T-helper 17 cell (primary cell): Measurements from ENCODE around the gene AGAP1. TPM values are rescaled to one million over a fixed set of nuclear protein-coding genes. Genes with fewer than 3 reads are reported as not detected.

ENCODE experiments used
- ATAC-seq: fragments of 150-1000 bp; cut with Tn5 transposase; 2 replicates; pipeline ENCODE4 v1.10.0; 2021; ENCODE audit warnings: mild to moderate bottlenecking, moderate library complexity
- DNase-seq, 3 donors: peaks; one replicate each; pipeline versions ENCODE4 v3.0.0 to v3.0.0-alpha.2; 2020 to 2021
- H3K9me3 ChIP-seq: one replicate; pipeline ENCODE4 v1.7.0; 2013; ENCODE audit warnings: low read length, mild to moderate bottlenecking; ENCODE audit not compliant: control insufficient read depth, poor library complexity, severe bottlenecking
- H3K27ac Mint-ChIP-seq: one replicate; pipeline ENCODE4 v1.8.0; 2022; ENCODE audit warnings: mild to moderate bottlenecking, moderate library complexity, mixed read lengths
- H3K27me3 Mint-ChIP-seq: one replicate; pipeline ENCODE4 v1.8.0; 2022; ENCODE audit warnings: mixed read lengths
- H3K36me3 Mint-ChIP-seq: one replicate; pipeline ENCODE4 v1.8.0; 2022; ENCODE audit warnings: low read depth, mixed read lengths
- H3K4me1 Mint-ChIP-seq: one replicate; pipeline ENCODE4 v1.8.0; 2022; ENCODE audit warnings: mild to moderate bottlenecking, mixed read lengths
- H3K4me3 Mint-ChIP-seq: one replicate; pipeline ENCODE4 v1.8.0; 2022; ENCODE audit warnings: mild to moderate bottlenecking, moderate library complexity, mixed read lengths
- total RNA-seq, 4 donors: library from RNA in 2 of 4; stranded (reverse) in 2 of 4; gene quantifications; one replicate each; pipeline ENCODE4 v1.2.3 and lab custom pipeline; 2022 to 2026

Gene AGAP1
- total RNA-seq, 2 donors from 2014 or later = 7.6 to 16.8 TPM

DNA sequence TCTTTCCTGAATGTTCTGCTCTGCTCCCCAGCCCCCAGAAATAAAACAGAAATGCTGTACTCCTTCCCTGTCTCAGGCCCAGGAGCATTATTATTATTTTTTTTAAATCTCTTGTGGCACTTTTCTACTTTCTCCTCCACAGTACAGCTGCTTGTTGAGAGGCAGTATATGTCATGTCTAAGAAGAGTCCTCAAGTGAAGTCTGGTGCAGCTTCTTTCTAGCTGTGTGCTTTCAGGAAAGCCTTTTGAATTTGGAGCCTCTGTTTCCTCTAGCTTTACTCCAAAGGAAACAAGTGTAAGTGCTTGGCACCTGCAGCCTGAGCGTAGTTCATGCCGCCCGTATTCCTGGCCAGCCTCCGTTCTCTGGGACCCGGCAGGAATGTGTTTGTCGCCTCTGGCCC lies 22.4 kb downstream of the AGAP1 start:
- no peaks in the 10 kb centered on the region for H3K36me3 Mint-ChIP-seq
- no peaks in the 10 kb centered on the region for H3K9me3 ChIP-seq
- H3K27ac Mint-ChIP-seq = no peak overlapping the region
- DNase-seq = no peak
- H3K4me1 Mint-ChIP-seq = no peaks in the 10 kb centered on the region
- no peak overlapping the region for H3K4me3 Mint-ChIP-seq
- H3K27me3 Mint-ChIP-seq = peaks cover 21% of the 10 kb centered on the region
- ATAC-seq = no peak

DNA sequence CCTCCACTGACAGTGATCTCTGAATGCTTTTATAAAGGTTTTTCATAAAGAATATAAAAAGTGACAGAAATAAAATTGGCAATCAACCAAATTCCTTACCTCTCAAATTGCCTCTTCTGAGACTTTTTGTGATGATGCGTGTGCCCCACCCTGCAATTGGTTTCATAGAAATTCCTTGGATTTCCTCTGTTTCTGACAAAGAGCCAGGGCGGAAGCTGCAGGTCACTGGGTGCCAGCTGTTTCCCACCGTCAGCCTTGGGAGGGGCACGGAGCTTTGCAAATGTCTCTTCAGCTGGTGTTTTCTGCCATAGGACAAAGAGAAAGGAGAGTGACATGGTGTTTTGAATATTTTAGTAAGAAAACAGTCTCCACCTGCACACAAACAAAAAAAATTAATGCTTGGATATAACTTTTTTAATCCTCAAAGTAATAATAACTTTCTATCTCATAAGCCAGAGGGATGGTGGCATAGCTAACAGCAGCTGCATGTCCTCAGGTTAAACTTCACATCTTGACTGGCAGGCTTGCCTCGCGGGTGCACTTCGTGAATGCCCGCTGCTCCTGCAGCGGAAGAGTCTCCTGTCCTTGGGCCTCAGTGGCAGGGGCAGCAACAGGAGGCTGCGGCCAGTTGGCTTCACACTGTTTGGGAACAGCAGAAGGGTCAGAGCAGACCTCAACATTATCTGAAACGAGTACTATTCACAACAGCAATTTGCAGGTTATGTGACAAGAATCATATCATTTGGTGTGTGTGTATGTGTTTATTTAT lies 24.7 kb downstream of the AGAP1 start:
- H3K9me3 ChIP-seq = no peaks in the 10 kb centered on the region
- ATAC-seq (no peak), DNase-seq (no peak)
- H3K36me3 Mint-ChIP-seq = no peaks in the 10 kb centered on the region
- no peaks in the 10 kb centered on the region for H3K4me1 Mint-ChIP-seq
- peaks cover 29% of the 10 kb centered on the region for H3K27me3 Mint-ChIP-seq
- no peak overlapping the region for H3K4me3 Mint-ChIP-seq
- H3K27ac Mint-ChIP-seq = no peak overlapping the region

DNA sequence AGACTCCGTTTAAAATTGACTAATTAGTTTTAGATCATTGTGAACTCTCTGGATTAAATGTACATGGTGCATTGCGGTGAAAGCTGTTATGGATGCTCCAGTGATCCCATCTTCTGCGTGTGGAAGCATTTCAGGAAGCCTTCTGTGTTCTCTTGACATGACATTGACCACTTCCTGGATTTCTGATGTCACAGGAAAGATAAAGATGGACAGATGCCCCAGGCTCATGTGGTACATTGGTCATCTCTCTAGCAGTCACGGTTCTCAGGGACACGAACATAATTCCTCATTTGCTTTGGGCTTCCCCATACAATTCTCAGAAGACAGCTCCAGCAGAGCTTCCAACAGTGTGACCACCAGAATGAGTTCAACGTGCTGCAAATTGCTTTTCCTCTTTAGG lies 26.9 kb downstream of the AGAP1 start:
- H3K9me3 ChIP-seq = no peaks in the 10 kb centered on the region
- H3K4me1 Mint-ChIP-seq = no peaks in the 10 kb centered on the region
- ATAC-seq (no peak), DNase-seq (no peak)
- H3K4me3 Mint-ChIP-seq = no peak overlapping the region
- H3K27ac Mint-ChIP-seq = no peak overlapping the region
- peaks cover 23% of the 10 kb centered on the region for H3K27me3 Mint-ChIP-seq
- H3K36me3 Mint-ChIP-seq = no peaks in the 10 kb centered on the region

DNA sequence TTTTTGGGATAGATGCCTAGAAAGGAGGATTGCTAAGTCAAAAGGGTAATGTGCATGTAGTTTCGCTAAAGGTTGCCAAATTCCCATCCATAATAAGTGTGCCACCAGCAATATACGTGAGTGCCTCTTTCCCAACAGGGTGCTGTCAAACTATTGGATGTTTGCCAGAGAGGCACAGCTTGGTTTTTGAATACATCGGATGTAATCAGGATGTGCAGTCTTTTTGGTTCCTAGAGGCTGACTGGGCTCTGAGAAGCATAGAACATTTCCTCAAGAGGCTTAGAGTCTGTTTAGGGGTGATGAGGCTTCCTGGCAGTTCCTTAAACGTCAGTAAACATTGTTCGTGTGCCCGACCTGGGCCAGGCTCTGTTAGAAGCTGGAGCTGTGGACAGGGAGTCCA lies 28.0 kb downstream of the AGAP1 start:
- DNase-seq (no peak), ATAC-seq (no peak)
- H3K36me3 Mint-ChIP-seq = no peaks in the 10 kb centered on the region
- H3K4me3 Mint-ChIP-seq = no peak overlapping the region
- H3K9me3 ChIP-seq = no peaks in the 10 kb centered on the region
- H3K4me1 Mint-ChIP-seq = no peaks in the 10 kb centered on the region
- H3K27ac Mint-ChIP-seq = no peak overlapping the region
- peaks cover 23% of the 10 kb centered on the region for H3K27me3 Mint-ChIP-seq

- Mint-ChIP-seq H3K4me1 (no peaks in the 10 kb centered on the region), H3K4me3 (no peak overlapping the region), H3K27me3 (peaks cover 23% of the 10 kb centered on the region), H3K36me3 (no peaks in the 10 kb centered on the region), H3K27ac (no peak overlapping the region)
- ATAC-seq (no peak), DNase-seq (no peak)
- H3K9me3 ChIP-seq = no peaks in the 10 kb centered on the region
Measured at GRCh38 chr2:235523021-235523420, 29.2 kb downstream of the AGAP1 start.

DNA sequence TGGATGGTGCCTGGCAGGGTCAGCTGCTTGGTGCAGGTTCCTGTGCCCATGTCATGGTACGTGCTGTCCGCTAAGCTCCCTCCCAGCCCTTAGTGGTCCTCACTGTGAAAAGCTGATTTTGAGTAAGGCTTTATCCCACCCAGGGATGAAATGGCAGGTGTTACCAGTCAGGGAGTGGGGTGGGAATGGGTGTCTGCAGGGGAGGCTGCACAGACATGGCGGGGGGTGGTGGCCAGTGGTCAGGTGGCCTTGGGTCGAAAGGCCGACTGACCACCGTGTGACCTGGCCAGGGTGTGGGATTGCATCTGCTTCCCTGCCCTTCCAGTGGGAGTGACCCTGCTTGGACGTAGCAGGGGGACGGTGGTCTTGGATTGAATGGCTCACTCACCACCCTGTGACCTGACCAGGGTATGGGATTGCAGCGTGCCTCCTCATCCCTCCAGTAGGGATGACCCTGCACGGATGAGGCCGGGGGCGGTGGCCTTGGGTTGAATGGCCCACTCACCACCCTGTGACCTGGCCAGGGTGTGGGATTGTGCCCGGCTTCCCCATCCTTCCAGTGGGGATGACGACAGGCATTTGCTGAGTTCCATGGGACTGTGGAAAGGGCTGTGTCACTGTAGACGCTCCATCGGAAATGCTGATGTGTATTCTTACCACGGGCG lies 29.8 kb downstream of the AGAP1 start:
- no peaks in the 10 kb centered on the region for H3K4me1 Mint-ChIP-seq
- no peak for ATAC-seq

DNA sequence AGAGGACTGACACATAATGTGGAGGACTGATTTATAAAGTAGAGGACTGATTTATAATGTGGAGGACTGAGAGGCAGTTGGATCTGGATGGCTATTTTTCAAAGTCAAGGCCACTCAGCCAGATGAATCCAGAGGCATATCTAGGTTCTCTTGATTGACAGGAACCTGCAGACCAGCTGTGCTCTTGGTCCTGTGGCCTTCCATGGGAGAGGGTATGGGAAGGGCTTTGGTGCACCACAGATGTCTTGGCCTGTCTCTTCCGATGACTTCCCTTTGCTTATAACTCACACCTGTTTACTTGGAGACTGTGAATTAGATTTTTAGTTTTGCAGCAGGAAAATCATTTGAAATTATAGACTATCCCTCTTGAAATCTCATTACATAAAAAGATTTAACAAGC lies 32.3 kb downstream of the AGAP1 start:
- peaks cover 26% of the 10 kb centered on the region for H3K27me3 Mint-ChIP-seq
- ATAC-seq = no peak
- no peak for DNase-seq
- no peaks in the 10 kb centered on the region for H3K36me3 Mint-ChIP-seq
- no peaks in the 10 kb centered on the region for H3K4me1 Mint-ChIP-seq
- H3K4me3 Mint-ChIP-seq = no peak overlapping the region
- no peaks in the 10 kb centered on the region for H3K9me3 ChIP-seq
- H3K27ac Mint-ChIP-seq = no peak overlapping the region

More for the DNA sequence above, 29.8 kb downstream of the AGAP1 start:
- H3K27ac Mint-ChIP-seq = no peak overlapping the region
- H3K36me3 Mint-ChIP-seq = no peaks in the 10 kb centered on the region
- H3K9me3 ChIP-seq = no peaks in the 10 kb centered on the region
- no peak for DNase-seq
- H3K27me3 Mint-ChIP-seq = peaks cover 25% of the 10 kb centered on the region
- H3K4me3 Mint-ChIP-seq = no peak overlapping the region

DNA sequence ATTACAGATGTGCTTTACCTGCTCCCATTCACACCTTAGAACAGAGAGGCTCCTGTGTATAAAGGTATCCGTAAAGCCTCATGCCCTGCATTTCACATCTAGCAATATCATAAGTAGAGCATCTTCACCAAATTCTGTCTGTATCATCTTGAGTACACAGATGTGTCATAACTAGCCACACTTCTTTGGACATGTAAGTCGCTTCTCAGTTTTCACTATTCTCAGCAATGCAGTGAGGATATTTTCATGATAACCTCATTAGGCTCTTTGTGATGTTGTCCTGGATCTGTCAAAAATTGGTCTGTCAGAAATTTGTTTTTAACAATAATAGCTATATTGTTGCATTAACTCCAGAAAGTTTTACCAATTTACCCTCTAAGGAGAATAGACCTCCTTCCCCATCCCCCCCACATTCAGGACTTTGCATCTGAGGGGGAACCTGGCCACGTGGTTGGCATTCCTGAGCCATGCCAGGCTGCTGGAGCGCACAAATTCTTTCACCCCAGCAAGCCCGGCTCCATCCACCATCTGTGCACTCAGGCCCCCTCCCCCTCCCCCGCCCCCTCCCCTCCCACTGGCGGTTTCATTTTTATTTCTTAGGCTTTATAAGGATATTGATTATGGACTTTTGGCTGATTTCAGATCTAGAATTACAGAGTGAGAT lies 34.1 kb downstream of the AGAP1 start:
- no peak overlapping the region for H3K4me3 Mint-ChIP-seq
- DNase-seq (no peak), ATAC-seq (no peak)
- no peaks in the 10 kb centered on the region for H3K36me3 Mint-ChIP-seq
- peaks cover 24% of the 10 kb centered on the region for H3K27me3 Mint-ChIP-seq
- no peak overlapping the region for H3K27ac Mint-ChIP-seq
- no peaks in the 10 kb centered on the region for H3K4me1 Mint-ChIP-seq
- no peaks in the 10 kb centered on the region for H3K9me3 ChIP-seq

- H3K4me3 Mint-ChIP-seq = no peak overlapping the region
- no peaks in the 10 kb centered on the region for H3K36me3 Mint-ChIP-seq
- H3K9me3 ChIP-seq = no peaks in the 10 kb centered on the region
- no peak for ATAC-seq
- H3K27ac Mint-ChIP-seq = no peak overlapping the region
- H3K4me1 Mint-ChIP-seq = no peaks in the 10 kb centered on the region
- DNase-seq = no peak
- H3K27me3 Mint-ChIP-seq = peaks cover 30% of the 10 kb centered on the region
Measured at GRCh38 chr2:235529621-235530020, 35.8 kb downstream of the AGAP1 start.

- no peak for ATAC-seq
- Mint-ChIP-seq H3K27ac (no peak overlapping the region), H3K36me3 (no peaks in the 10 kb centered on the region), H3K27me3 (peaks cover 41% of the 10 kb centered on the region), H3K4me3 (no peak overlapping the region), H3K4me1 (no peaks in the 10 kb centered on the region)
- DNase-seq = no peak
- no peaks in the 10 kb centered on the region for H3K9me3 ChIP-seq
Measured at GRCh38 chr2:235530735-235531134, 36.9 kb downstream of the AGAP1 start.

GRCh38 chr2:235532307-235532706 lies 38.5 kb downstream of the AGAP1 start:
- Mint-ChIP-seq H3K36me3 (no peaks in the 10 kb centered on the region), H3K4me1 (no peaks in the 10 kb centered on the region), H3K27ac (no peak overlapping the region), H3K4me3 (no peak overlapping the region), H3K27me3 (peaks cover 45% of the 10 kb centered on the region)
- H3K9me3 ChIP-seq = no peaks in the 10 kb centered on the region
- no peak for DNase-seq
- ATAC-seq = no peak

GRCh38 chr2:235533198-235533597 lies 39.4 kb downstream of the AGAP1 start:
- DNase-seq (no peak), ATAC-seq (no peak)
- Mint-ChIP-seq H3K27me3 (peaks cover 51% of the 10 kb centered on the region), H3K4me3 (no peak overlapping the region), H3K4me1 (no peaks in the 10 kb centered on the region), H3K36me3 (no peaks in the 10 kb centered on the region), H3K27ac (no peak overlapping the region)
- H3K9me3 ChIP-seq = no peaks in the 10 kb centered on the region

DNA sequence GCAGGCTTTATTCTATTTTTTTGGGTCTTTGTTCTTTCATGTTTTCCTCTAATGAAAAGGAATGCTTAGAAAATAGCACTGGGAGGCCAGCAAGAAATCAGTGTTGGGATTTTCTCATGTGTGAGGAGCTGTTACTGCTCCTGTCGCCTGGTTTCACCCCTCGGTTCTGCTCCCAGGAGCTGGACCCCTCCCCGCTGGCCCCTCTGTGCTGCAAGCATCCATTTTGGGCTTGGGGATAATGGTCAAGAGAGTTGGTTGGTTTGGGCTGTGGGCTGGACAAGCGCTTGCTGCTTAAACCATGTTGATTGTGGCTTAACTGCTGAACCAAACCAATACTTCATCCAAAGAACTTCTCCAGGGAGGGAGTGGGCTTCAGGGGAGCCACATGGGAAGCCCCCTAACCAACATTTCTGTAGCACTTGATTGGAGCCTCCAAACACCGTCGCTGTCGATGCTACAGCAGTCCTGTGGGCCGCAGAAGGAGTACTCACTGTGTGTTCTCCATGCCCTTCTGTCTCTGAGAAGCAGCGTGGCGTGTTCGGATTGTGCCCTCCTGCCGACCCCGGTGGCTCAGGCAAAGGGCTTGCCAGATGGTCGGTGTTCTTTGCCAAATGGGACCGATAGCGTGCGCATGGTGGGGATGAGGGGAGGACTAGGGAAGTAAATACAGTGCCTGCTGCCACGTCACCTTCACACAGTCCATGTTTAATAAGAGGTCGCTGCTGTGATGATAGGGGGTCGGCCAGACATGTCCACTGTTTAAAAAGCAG lies 40.0 kb downstream of the AGAP1 start:
- no peak for ATAC-seq
- peaks cover 48% of the 10 kb centered on the region for H3K27me3 Mint-ChIP-seq
- H3K4me1 Mint-ChIP-seq = no peaks in the 10 kb centered on the region
- no peak overlapping the region for H3K4me3 Mint-ChIP-seq
- H3K27ac Mint-ChIP-seq = no peak overlapping the region
- no peaks in the 10 kb centered on the region for H3K9me3 ChIP-seq
- no peaks in the 10 kb centered on the region for H3K36me3 Mint-ChIP-seq
- DNase-seq = no peak
